HG03571 (cell line): ENCODE results near the gene GNG2.

Source experiments
- ATAC-seq: cut with Tn5 transposase; IDR thresholded peaks from one replicate; pipeline ENCODE4 v1.9.1; 2021; ENCODE audit not compliant: unreplicated experiment

GNG2 gene

GRCh38 chr14:51938137-51938536 lies 77.7 kb downstream of the GNG2 start:
- no peak for ATAC-seq

- no peak for ATAC-seq
Measured at GRCh38 chr14:51938821-51939220, 78.4 kb downstream of the GNG2 start.

GRCh38 chr14:51939226-51939625 lies 78.8 kb downstream of the GNG2 start:
- no peak for ATAC-seq

- ATAC-seq, result no peak
Measured at GRCh38 chr14:51939755-51940301, 79.4 kb downstream of the GNG2 start.

GRCh38 chr14:51942971-51943370 lies 82.6 kb downstream of the GNG2 start:
- ATAC-seq, result no peak

- no peak for ATAC-seq
Measured at GRCh38 chr14:51950007-51950406, 89.6 kb downstream of the GNG2 start.

- ATAC-seq, result no peak
Measured at GRCh38 chr14:51951656-51952055, 91.2 kb downstream of the GNG2 start.

GRCh38 chr14:51954031-51954430 lies 93.6 kb downstream of the GNG2 start:
- ATAC-seq, result no peak

- ATAC-seq, result no peak
Measured at GRCh38 chr14:51954657-51955056, 94.2 kb downstream of the GNG2 start.

GRCh38 chr14:51957950-51958349 lies 97.5 kb downstream of the GNG2 start:
- no peak for ATAC-seq

GRCh38 chr14:51959928-51960327 lies 99.5 kb downstream of the GNG2 start:
- no peak for ATAC-seq

- ATAC-seq, result no peak
Measured at GRCh38 chr14:51960866-51961265, 100.5 kb downstream of the GNG2 start.

- no peak for ATAC-seq
Measured at GRCh38 chr14:51962711-51963110, 102.3 kb downstream of the GNG2 start.

GRCh38 chr14:51963286-51963685 lies 102.9 kb downstream of the GNG2 start:
- no peak for ATAC-seq

- ATAC-seq, result no peak
Measured at GRCh38 chr14:51967521-51967920, 107.1 kb downstream of the GNG2 start.

GRCh38 chr14:51969852-51970540 lies 109.6 kb downstream of the GNG2 start:
- ATAC-seq, result no peak

- no peak for ATAC-seq
Measured at GRCh38 chr14:51972566-51972965, 112.2 kb downstream of the GNG2 start.

GRCh38 chr14:51977075-51977474 lies 116.7 kb downstream of the GNG2 start:
- ATAC-seq, result no peak

GRCh38 chr14:51978681-51979085 lies 118.3 kb downstream of the GNG2 start:
- ATAC-seq, result no peak

- no peak for ATAC-seq
Measured at GRCh38 chr14:51979088-51979709, 118.8 kb downstream of the GNG2 start.

GRCh38 chr14:51981218-51981854 lies 120.9 kb downstream of the GNG2 start:
- ATAC-seq, result no peak

GRCh38 chr14:51988221-51988620 lies 127.8 kb downstream of the GNG2 start:
- no peak for ATAC-seq
